OCI-LY3 (cell line): ENCODE measurements around the gene PTPRT.

Experiments used
- EZH2phosphoT487 ChIP-seq: fragments of 200-600 bp; shearing (Covaris generic); IDR thresholded peaks from 2 replicates; pipeline ENCODE4 v1.6.1; 2018; ENCODE audit warnings: antibody characterized with exemption, mixed run types, low read depth
- TF ChIP-seq, protein P1 (sequence below): fragments of 200-600, 300-600 bp; sonication (generic); IDR thresholded peaks from 2 replicates; pipeline ENCODE4 v1.5.1; 2014; ENCODE audit warnings: antibody characterized with exemption, low read length, low read depth

GRCh38 chr20:42134265-42135098 lies 1055.2 kb downstream of the PTPRT start:
- TF ChIP-seq, protein P1, sequence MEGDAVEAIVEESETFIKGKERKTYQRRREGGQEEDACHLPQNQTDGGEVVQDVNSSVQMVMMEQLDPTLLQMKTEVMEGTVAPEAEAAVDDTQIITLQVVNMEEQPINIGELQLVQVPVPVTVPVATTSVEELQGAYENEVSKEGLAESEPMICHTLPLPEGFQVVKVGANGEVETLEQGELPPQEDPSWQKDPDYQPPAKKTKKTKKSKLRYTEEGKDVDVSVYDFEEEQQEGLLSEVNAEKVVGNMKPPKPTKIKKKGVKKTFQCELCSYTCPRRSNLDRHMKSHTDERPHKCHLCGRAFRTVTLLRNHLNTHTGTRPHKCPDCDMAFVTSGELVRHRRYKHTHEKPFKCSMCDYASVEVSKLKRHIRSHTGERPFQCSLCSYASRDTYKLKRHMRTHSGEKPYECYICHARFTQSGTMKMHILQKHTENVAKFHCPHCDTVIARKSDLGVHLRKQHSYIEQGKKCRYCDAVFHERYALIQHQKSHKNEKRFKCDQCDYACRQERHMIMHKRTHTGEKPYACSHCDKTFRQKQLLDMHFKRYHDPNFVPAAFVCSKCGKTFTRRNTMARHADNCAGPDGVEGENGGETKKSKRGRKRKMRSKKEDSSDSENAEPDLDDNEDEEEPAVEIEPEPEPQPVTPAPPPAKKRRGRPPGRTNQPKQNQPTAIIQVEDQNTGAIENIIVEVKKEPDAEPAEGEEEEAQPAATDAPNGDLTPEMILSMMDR: no peak
- TF ChIP-seq EZH2phosphoT487: no peak
